Keratinocyte (primary cell): Measurements from ENCODE around the gene ACSF3.

Source experiments
- EZH2 ChIP-seq: IDR thresholded peaks from one replicate; pipeline ENCODE4 v1.6.1; 2012; ENCODE audit warnings: inconsistent platforms, mild to moderate bottlenecking, low read length, moderate library complexity
- TF ChIP-seq, protein P1 (sequence below), 3 experiments: IDR thresholded peaks in 1 of 3; conservative IDR thresholded peaks in 1 of 3; optimal IDR thresholded peaks in 1 of 3; 2 replicates in 2 of 3; 3 replicates in 1 of 3; pipeline versions ENCODE3 to v1.5.1; 2011; ENCODE audit warnings: low read length in 3 of 3, mild to moderate bottlenecking in 3 of 3, moderate library complexity in 2 of 3, control low read depth in 1 of 3, inconsistent platforms in 1 of 3; ENCODE audit not compliant: insufficient read depth in 2 of 3; ENCODE audit errors: extremely low read depth in 1 of 3

GRCh38 chr16:89119661-89120141 is 26.0 kb downstream of the ACSF3 start:
- TF ChIP-seq, protein P1, sequence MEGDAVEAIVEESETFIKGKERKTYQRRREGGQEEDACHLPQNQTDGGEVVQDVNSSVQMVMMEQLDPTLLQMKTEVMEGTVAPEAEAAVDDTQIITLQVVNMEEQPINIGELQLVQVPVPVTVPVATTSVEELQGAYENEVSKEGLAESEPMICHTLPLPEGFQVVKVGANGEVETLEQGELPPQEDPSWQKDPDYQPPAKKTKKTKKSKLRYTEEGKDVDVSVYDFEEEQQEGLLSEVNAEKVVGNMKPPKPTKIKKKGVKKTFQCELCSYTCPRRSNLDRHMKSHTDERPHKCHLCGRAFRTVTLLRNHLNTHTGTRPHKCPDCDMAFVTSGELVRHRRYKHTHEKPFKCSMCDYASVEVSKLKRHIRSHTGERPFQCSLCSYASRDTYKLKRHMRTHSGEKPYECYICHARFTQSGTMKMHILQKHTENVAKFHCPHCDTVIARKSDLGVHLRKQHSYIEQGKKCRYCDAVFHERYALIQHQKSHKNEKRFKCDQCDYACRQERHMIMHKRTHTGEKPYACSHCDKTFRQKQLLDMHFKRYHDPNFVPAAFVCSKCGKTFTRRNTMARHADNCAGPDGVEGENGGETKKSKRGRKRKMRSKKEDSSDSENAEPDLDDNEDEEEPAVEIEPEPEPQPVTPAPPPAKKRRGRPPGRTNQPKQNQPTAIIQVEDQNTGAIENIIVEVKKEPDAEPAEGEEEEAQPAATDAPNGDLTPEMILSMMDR (optimal IDR thresholded peaks at IDR 0.05 in 1 of 3, IDR thresholded peaks at IDR 0.05 in 1 of 3, conservative IDR thresholded peaks at IDR 0.05 in 1 of 3; ENCODE audit: extremely low read depth in 1 of 3, insufficient read depth in 2 of 3, low read length in 3 of 3), result no peak
- TF ChIP-seq EZH2, result no peak
